GM12872 (cell line): ENCODE results near the gene DYRK1A.

ENCODE experiments used
- TF ChIP-seq, protein P1 (sequence below): IDR thresholded peaks from 3 replicates; pipeline ENCODE4 v1.5.1; 2011; ENCODE audit warnings: low read depth, mild to moderate bottlenecking, low read length, moderate library complexity; ENCODE audit not compliant: insufficient read depth

Gene DYRK1A

DNA sequence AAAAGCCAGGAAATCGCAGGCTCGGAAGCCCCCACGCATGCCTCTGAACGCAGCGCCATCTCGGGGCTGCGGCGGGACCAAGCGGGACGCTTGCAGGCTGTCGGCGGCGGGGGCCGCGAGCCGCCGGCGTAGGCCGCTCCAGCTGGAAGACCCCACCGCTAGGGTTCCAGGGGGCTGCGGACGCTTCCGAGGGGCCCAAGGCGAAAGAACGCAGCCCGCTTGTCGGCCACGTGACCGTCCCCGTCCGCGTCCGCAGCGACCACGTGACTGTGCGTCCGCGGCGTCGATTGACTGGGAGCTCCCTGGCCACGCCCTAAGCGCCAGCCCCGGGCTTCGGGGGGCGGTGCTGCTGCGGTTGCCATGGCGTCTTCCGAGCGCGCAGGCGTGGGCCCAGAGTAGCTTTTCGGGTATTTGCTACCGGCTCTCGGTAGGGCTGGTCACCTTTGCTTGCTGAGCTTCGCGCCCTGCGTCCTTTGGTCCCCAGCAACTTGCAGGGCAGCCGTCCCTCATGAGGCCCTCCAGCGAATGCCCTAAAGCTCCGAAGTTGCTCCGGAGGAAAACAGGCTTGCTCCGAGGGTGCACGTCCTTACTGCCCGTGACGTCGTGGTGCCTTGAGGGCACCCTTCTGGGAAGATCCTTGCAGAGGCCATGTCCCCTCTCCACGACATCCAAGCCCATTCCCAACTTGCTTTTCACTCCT is 197.2 kb downstream of the DYRK1A start:
- TF ChIP-seq, protein P1, sequence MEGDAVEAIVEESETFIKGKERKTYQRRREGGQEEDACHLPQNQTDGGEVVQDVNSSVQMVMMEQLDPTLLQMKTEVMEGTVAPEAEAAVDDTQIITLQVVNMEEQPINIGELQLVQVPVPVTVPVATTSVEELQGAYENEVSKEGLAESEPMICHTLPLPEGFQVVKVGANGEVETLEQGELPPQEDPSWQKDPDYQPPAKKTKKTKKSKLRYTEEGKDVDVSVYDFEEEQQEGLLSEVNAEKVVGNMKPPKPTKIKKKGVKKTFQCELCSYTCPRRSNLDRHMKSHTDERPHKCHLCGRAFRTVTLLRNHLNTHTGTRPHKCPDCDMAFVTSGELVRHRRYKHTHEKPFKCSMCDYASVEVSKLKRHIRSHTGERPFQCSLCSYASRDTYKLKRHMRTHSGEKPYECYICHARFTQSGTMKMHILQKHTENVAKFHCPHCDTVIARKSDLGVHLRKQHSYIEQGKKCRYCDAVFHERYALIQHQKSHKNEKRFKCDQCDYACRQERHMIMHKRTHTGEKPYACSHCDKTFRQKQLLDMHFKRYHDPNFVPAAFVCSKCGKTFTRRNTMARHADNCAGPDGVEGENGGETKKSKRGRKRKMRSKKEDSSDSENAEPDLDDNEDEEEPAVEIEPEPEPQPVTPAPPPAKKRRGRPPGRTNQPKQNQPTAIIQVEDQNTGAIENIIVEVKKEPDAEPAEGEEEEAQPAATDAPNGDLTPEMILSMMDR, result peak; percentile 55; the same call in 2 of the 3 replicates

DNA sequence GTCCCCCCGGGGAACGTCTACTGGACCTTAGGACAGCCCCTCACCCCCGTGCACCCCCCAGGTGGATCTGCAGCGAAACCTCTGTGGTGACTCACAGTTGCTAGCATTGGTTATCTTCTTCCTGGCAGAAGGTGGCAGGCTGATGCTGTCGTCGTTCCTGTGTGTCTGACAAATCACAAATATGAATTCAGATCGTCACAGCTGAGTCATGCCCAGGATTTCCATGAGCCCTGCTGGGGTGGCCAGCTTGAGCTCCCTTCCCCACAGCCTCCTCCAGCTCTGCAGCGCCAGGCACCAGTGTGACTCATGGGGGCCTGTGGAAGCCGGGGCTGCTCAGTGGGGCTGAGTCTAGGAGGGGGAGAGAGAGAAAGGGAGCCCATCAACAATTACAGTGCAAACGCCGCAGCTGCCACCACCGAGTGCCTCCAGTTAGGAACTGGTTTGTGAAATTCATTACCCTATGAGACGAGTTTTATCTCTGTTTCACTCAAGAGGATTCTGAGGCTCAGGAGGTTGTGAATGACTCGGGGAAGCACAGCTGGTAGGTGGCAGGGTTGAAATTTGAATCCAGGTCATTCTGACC is 197.9 kb downstream of the DYRK1A start:
- TF ChIP-seq, protein P1, result peak; percentile 16; the same call in 1 of the 3 replicates

DNA sequence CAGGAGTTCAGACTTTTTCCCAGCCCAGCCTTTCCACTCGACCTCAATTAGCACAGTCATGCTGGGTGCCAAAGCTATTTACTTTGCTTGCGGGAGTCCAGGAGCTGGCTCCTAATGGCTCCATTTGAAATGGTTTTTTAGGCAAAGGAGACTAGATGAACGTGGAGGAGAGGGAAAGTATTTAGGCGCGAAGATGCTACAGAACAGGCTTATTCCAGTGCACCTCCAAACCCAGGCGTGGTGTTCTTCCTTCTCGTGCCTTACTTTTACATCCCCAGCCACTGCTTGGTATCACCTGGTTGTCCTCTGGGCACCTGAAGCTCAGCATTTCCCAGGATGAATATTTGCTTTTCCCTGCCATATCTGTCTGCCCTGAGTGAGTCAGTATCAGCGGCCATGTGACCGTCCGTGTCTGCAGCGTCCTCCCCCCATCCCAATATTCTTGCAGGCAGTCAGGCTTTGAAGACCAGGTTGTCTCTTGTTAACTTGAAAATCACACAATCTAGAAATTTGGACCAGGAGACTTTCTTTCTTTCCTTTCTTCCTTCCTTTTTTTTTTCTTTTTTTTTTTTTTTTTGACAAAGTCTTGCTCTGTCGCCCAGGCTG is 198.5 kb downstream of the DYRK1A start:
- TF ChIP-seq, protein P1, result no peak

DNA sequence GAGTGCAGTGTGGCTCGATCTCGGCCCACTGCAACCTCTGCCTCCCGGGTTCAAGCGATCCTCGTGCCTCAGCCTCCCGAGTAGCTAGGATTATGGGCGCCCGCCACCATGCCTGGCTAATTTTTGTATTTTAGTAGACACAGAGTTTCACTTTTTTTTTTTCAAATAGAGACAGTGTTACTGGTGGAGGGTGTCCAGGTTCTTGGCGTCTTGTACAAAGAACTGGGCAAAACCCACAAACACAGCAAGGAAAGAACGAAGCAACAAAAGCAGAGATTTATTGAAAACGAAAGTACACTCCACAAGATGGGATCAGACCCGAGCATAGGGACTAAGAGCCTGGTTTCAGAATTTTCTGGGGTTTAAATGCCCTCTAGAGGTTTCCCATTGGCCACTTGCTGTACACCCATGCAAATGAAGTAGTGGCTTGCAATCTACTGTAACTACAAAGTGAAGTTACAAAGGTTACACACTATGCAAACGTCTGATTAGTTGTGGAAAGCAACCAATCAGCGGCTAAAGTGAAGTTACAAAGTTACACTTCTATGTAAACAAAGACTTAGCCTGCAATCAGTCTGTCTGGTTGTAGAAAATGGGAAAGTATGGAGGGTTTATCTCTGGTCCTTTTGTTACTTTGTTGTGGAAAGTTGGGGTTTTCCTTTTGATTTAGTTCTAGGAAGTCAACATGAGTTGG is 199.1 kb downstream of the DYRK1A start:
- TF ChIP-seq, protein P1, result no peak

DNA sequence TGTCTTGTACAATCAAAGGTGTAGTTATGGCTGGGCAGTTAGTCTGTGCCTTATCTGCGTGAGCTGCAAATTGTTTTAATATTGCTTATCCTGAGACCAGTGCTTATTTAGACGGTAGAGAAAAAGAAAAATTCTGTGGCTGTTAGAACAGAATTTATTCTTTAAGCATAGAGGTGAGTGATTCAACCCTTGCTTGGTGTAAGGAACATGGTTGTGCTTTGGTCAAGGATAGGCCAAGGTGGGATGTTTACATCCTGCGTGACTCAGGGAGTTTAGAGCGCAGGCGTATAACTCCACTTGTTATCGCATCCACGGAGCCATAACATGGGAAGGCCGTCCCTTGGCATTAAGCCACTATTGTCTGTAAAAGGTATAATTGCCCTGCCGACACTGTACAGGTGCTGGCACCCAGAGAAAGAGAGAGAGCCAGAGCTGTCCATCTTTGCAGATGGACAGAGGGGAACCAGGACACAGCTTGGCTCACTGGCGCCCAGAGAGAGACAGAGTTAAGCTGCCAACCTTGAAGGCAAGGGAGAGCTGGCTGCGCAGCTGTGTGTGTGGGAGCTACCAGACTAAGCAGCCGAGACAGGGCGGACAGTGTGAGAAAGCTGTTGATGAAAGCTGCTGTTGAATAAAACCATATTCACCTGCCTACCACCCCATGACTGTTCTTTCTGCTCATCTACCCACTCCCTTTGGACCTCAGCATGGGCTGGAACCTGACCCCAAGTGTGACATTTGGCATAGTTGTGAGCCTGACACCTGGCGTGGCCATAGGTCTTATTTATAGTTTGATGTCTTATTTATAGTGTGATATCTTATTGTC is 200.4 kb downstream of the DYRK1A start:
- TF ChIP-seq, protein P1, result no peak

DNA sequence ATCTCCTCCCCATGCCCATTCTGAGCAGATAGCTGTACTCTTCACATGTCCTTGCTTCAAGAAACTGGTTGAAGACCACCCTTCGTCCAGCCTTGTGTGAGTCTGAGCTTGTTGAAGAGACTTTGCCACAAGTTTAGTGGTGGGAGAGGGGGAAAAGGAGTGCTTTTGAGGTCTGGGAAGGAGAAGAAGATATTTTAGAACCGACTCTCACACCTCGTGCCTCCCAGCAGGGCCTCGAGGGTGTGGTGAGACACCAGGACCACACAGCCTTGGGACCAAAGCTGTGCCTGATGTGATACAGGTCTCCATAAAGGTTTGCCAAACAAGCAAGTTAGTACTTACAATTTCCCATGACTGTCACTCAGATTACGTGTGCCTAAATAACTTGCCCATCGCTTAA is 201.8 kb downstream of the DYRK1A start:
- TF ChIP-seq, protein P1, result no peak
